Anterior cingulate cortex (tissue), 58 donors: Measurements from ENCODE around the gene ENTPD5.
"Not testable (repeated sequence)": the region's sequence is repeated elsewhere in the genome, so short reads cannot be mapped to it uniquely, and the experiment has no call there.

Source experiments
- DNase-seq, 58 donors: peaks; one replicate each; lab custom pipeline; 2025; lab: John Stamatoyannopoulos, UW

Gene ENTPD5

DNA sequence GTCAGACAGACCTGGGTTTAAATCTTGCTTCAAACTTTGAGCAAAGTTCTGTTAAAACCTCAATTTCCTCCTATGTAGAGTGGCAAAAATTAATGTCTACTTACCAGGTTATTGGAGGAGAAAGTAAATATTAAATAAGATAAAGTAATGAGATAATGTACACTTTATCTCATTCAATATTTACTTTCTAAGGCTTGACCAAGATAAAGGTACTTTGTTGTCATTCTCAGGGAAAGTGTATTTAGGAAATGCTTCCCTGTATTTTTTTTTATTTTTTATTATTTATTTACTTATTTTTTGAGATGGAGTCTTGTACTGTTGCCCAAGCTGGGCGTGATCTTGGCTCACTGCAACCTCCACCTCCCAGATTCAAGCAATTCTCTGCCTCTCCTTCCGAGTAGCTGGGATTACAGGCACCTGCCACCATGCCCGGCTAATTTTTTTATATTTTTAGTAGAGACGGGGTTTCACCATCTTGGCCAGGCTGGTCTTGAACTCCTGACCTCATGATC, 73.9 kb downstream of the ENTPD5 start:
- DNase-seq, result no peak

DNA sequence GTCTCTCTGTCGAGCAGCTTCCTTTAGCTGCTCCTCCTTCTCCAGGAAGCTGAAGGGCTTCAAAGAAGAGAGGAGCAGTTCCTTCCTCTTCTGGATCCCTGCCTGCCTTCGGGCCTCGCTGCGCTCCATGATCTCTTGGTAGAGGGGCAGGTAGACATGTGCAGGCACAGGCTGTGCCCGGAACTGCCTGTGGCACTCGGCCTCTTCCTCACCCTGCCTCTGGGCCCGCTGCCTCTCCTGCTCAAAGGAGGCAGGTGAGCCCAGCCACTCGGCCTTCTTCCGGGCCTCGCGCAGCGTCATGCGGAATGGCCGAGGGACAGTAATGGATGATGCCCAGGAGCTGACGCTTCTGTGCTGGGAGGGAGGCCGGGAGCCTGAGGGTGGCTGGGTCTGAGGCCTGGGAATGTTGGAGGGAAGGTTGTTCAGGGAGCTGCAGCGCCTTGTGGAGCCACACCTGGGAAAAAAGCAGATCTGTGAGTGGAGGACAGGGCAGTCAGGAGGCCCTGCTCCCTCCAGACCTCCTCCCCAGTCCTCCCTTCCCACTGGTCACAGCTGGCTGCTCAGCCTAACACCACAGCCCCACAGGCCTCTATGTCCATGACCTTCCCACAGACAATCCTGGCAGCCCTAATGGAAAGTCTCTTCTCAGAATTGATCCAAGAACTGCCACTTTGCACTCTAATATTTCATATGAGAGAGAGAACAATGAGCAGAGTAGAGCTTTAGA, 74.5 kb downstream of the ENTPD5 start:
- no peak for DNase-seq

DNA sequence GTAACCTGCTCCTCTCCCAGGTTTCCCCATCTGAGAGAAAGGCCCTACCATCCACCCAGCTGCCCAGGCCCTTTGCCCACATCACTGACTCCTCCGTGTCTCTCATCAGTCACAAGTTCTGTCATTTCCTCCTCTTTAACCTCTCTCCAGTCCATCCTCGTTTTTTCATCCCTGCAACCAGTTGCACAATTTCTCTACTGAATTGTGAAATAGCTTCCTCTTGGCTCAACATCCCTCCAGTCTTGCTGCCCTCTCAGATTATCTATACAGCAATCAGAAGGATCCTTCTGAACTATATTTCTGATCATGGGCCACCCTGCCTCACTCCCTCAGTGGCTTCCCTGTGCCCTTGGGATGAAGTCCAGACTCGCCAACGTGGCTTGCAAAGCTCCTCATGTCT, 76.0 kb downstream of the ENTPD5 start:
- DNase-seq, result no peak

DNA sequence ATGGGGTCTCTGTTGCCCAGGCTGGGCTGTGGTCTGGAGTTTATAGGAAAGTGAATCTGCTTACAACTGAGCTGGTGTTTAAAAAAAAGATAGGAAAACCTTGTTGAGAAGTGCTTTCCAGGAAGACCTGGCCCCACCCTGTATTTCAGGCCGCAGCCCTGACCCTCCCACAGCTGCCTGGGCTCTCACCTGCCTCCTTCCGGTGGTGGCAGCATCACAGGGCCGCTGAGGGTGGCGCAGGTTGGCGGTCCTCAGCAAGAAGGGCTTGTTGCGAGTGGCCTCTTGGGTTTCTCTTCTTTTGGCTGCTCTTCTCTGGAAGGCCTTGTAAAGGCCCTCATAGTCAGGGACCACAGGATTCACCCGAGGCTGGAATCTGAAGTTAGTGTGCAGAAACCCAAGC, 76.9 kb downstream of the ENTPD5 start:
- no peak for DNase-seq

DNA sequence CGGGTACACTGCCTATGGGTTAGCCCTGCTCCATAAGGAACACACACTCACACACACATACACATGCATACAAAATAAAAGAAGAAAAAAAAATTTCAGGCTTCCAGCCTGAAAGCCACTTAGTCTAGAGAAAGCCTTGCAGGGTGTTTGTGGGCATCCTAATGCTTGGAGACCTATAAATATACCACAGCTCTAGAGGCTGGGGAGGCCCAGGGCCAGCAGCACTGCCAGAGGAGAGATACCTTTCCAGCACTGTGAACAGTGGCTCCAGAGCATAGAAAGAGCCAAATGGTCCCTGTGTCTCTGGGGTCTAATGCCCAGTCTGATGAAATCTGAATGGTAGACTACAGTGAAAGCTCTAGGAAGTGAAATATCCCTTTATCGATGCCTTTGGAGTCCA, 82.1 kb downstream of the ENTPD5 start:
- DNase-seq, result no peak

DNA sequence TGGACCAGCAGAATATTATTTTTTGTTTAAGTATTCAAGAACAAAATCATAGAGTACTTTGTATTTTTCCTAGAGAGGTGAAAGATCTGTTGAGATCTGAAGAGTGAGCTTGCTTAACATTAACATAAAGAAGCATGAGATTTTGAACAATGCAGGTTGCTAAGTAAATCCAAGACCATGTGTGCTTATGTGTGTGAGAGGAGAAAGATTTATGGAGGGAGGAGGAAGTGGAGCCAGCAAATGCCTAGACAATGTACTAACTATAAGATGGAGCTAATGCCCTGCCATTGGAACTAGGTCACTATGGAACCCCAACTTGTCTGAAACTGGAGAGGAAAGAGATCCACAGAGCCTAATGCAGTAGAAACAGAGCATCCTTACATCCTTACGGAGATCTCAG, 82.5 kb downstream of the ENTPD5 start:
- DNase-seq, result no peak

DNA sequence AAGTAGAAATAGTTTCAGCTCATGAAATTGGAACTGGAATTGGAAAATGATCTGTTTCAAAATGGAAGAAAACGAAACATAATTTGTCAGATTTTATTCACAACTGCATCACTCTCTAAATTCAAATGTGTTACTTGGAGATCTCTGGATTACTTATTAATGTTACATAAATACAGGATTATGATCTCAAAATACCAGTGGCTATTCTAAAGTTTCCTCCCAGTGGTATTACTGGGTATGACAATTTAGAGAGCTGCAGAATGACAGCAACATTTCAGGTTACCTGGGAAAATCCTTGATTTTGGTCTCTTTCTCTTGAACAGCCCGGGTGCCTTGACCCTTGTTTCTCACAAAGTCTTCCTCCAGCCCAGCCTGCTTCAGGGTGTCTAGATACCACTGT, 83.4 kb downstream of the ENTPD5 start:
- DNase-seq, result no peak

DNA sequence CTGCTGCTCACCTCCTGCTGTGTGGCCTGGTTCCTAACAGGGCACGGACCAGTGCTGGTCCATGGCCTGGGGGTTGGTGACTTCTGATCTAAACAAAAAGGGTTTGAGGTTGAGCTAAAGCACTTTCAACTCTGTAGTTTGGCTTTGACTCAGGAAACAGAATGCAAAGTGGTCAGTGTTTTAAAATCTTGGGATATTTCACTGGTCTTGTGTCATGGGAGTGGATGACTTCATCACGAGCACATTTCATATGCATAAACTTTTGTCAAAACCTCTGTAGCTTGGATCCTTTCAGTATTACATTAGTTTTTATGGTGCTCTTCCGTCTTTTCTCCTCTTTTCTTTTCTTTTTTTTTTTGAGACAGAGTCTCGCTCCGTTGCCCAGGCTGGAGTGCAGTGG, 94.8 kb downstream of the ENTPD5 start:
- DNase-seq, result no peak

DNA sequence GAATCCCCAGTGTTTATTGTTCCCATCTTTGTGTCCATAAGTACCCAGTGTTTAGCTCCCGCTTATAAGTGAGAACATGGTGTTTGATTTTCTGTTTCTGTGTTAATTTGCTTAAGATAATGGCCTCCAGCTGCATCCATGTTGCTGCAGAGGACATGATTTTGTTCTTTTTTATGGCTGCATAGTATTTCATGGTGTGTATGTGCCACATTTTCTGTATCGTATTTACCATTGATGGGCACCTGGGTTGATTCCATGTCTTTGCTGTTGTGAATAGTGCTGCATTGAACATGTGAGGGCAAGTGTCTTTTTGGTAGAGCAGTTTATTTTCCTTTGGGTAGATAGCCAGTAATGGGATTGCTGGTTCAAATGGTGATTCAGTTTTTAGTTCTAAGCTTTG, 99.6 kb downstream of the ENTPD5 start:
- DNase-seq, result not testable (repeated sequence)

DNA sequence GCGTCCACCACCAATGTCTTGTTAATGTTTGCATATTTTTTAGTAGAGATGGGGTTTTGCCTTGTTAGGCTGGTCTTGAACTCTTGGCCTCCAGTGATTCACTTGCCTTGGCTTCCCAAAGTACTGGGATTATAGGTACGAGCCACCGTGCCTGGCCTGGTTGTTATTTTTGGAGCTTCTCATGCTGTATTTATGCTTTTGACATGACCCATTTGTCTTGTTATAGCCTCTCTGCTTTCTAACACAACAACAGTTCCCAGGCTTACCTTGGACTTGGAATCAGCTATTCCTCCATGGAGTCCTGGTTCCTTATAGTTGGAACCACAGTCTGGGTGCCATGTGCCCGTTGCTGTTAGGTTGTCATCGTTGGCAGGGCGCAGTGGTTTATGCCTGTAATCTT, 102.8 kb downstream of the ENTPD5 start:
- DNase-seq, result no peak

DNA sequence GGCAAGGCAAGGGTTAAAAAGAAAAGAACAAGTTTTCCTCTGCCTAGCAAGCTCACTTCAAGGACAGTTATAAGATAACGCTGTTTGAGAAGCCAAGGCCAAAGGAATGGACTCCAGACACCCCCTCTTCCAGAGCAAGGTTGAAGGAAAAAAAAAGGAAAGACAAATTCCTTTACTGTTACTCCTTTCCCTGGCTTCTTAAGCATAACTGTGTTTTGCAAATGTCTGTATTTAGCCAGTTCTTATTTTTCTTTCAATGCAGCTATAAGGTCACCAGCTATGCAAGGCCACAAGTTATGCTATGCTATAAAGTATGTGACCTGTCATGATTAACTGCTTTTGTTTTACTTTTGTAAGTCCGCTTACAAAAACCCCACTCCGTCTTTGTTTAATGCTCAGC, 105.8 kb downstream of the ENTPD5 start:
- no peak for DNase-seq

DNA sequence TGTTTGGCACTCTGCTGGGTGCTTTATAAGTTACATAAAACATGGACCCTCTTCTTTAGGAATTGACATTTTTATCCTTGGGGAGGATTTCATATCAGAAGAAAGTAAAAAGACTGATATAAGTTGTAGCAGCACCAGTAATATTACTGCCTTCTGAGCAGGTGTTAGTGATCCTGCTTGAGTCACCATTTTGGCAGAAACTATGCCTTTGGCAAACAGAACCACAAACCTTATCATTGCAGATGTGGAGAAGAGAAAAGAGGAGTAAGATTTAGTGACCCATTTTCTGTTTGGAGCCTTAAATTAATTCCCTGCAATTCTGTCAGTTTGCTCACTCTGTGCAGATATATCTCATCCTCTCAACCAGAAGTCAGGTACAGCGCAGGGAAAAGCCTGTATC, 109.4 kb downstream of the ENTPD5 start:
- no peak for DNase-seq
